Gastrocnemius medialis (tissue), 4 donors: ENCODE measurements around the gene PRRT4. TPM values are rescaled to one million over a fixed set of nuclear protein-coding genes. Genes with fewer than 3 reads are reported as not detected.

Source experiments
- ATAC-seq, 2 donors: fragments of 150-250 bp; one replicate each; pipeline ENCODE4 v1.9.1; 2016
- DNase-seq, 2 donors: peaks; one replicate each; pipeline ENCODE4 v3.0.0-alpha.2; 2019
- H3K27ac ChIP-seq, 4 donors: fragments of 200-600 bp; sonication (generic); 1 replicate in 1 of 4; 2 replicates in 3 of 4; pipeline ENCODE4 v1.5.1; 2016 to 2018; ENCODE audit warnings: mild to moderate bottlenecking in 2 of 4, moderate library complexity in 1 of 4
- H3K27me3 ChIP-seq, 3 donors: fragments of 200-600 bp; sonication (generic) in 2 of 3; 1 replicate in 1 of 3; 2 replicates in 2 of 3; pipeline versions ENCODE4 v1.5.1 to v1.6.0; 2016 to 2019; ENCODE audit warnings: mild to moderate bottlenecking in 1 of 3, moderate library complexity in 1 of 3
- H3K36me3 ChIP-seq, 2 donors: fragments of 200-600 bp; sonication (generic) in 1 of 2; one replicate each; pipeline ENCODE4 v1.5.1; 2017 to 2018
- H3K4me1 ChIP-seq, 2 donors: fragments of 200-600 bp; sonication (generic) in 1 of 2; one replicate each; pipeline ENCODE4 v1.5.1; 2016 to 2017; ENCODE audit warnings: mild to moderate bottlenecking in 2 of 2
- H3K4me3 ChIP-seq, 4 donors: fragments of 200-600 bp; sonication (generic) in 3 of 4; 1 replicate in 1 of 4; 2 replicates in 3 of 4; pipeline ENCODE4 v1.5.1; 2016 to 2019; ENCODE audit warnings: mild to moderate bottlenecking in 2 of 4
- H3K9me3 ChIP-seq, 3 donors: fragments of 200-600 bp; sonication (generic) in 2 of 3; 1 replicate in 1 of 3; 2 replicates in 2 of 3; pipeline ENCODE4 v1.5.1; 2016 to 2019
- CTCF ChIP-seq, 5 experiments: fragments of 450-650 bp in 3 of 5; fragments of 200-600 bp in 2 of 5; sonication (generic) in 2 of 5; IDR thresholded peaks in 4 of 5; conservative IDR thresholded peaks in 1 of 5; 1 replicate in 4 of 5; 2 replicates in 1 of 5; pipeline ENCODE4 v1.5.1; 2016 to 2019; ENCODE audit warnings: antibody characterized with exemption in 5 of 5, mild to moderate bottlenecking in 3 of 5, moderate library complexity in 3 of 5
- POLR2A ChIP-seq, 2 donors: fragments of 450-650 bp; IDR thresholded peaks; one replicate each; pipeline ENCODE4 v1.6.1; 2017; ENCODE audit warnings: antibody characterized with exemption in 2 of 2, mild to moderate bottlenecking in 2 of 2, moderate library complexity in 2 of 2
- in situ Hi-C, 4 donors: fragments of 200-750 bp; cut with MboI; loops; one replicate each; pipeline versions ENCODE4 v1.15.0 to v1.8.0; 2017; ENCODE audit warnings: low sequenced_read_pairs in 4 of 4
- intact Hi-C: fragments of 100-400 bp; cut with DNase I; formaldehyde crosslinking; loops from one replicate; pipeline ENCODE4 v1.15.1; 2023; ENCODE audit warnings: low total_unique reads
- total RNA-seq, 4 donors: library from RNA; depleted of rRNA; stranded (reverse); fragments of >200 nt; gene quantifications; one replicate each; pipeline versions ENCODE4 v1.1.0 to v1.2.3, GENCODE V29; 2016

The PRRT4 gene
- total RNA-seq, 4 donors from 2014 or later = 0.22 to 2.2 (median 0.64) TPM

GRCh38 chr7:128324368-128324680, 37.2 kb downstream of the PRRT4 start:
- no peak for ATAC-seq
- in situ Hi-C loops (no loop called here), intact Hi-C loops (no loop called here)
- no peak for TF ChIP-seq CTCF (IDR thresholded peaks at IDR 0.05 in 4 of 5, conservative IDR thresholded peaks at IDR 0.05 in 1 of 5)
- peaks cover 0 to 14% of the 10 kb centered on the region in 2 donors for H3K4me1 ChIP-seq
- no peaks in the 10 kb centered on the region for H3K9me3 ChIP-seq
- peaks cover 3 to 80% of the 10 kb centered on the region in 2 donors for H3K36me3 ChIP-seq
- no peak for DNase-seq
- H3K4me3 ChIP-seq = no peak overlapping the region
- no peaks in the 10 kb centered on the region for H3K27me3 ChIP-seq
- H3K27ac ChIP-seq = peak overlapping the region; percentile 7 to 64 (median 34)

- intact Hi-C loops (no loop called here), in situ Hi-C loops (no loop called here)
- peaks cover 0 to 14% of the 10 kb centered on the region in 2 donors for H3K4me1 ChIP-seq
- peak overlapping the region; percentile 7 to 64 (median 34) for H3K27ac ChIP-seq
- DNase-seq = peak in 1 of 2 donors; percentile 25
- peak in 1 of 2 donors; percentile 77 for ATAC-seq
- no peak overlapping the region for H3K4me3 ChIP-seq
- H3K36me3 ChIP-seq = peaks cover 3 to 80% of the 10 kb centered on the region in 2 donors
- TF ChIP-seq POLR2A (IDR thresholded peaks at IDR 0.05) (no peak), CTCF (IDR thresholded peaks at IDR 0.05 in 4 of 5, conservative IDR thresholded peaks at IDR 0.05 in 1 of 5) (no peak)
- H3K9me3 ChIP-seq = no peaks in the 10 kb centered on the region
- no peaks in the 10 kb centered on the region for H3K27me3 ChIP-seq
These were observed 37.8 kb downstream of the PRRT4 start for GRCh38 chr7:128323459-128324367.

GRCh38 chr7:128323040-128323439, 38.5 kb downstream of the PRRT4 start:
- peak in 1 of 2 donors; percentile 22 for ATAC-seq
- peak overlapping the region in 3 of 4 donors; percentile 24 to 64 (median 45) for H3K27ac ChIP-seq
- no peaks in the 10 kb centered on the region for H3K27me3 ChIP-seq
- TF ChIP-seq CTCF (IDR thresholded peaks at IDR 0.05 in 4 of 5, conservative IDR thresholded peaks at IDR 0.05 in 1 of 5) (no peak), POLR2A (IDR thresholded peaks at IDR 0.05) (no peak)
- in situ Hi-C loops = no loop called here
- H3K9me3 ChIP-seq = no peaks in the 10 kb centered on the region
- intact Hi-C loops = no loop called here
- H3K4me3 ChIP-seq = no peak overlapping the region
- no peak for DNase-seq
- peaks cover 0 to 14% of the 10 kb centered on the region in 2 donors for H3K4me1 ChIP-seq
- peaks cover 0 to 80% of the 10 kb centered on the region in 2 donors for H3K36me3 ChIP-seq

- no peak for TF ChIP-seq CTCF (IDR thresholded peaks at IDR 0.05 in 4 of 5, conservative IDR thresholded peaks at IDR 0.05 in 1 of 5)
- TF ChIP-seq POLR2A (IDR thresholded peaks at IDR 0.05) = no peak
- Histone ChIP-seq H3K27ac (no peak overlapping the region), H3K9me3 (no peaks in the 10 kb centered on the region), H3K4me3 (no peak overlapping the region), H3K4me1 (peaks cover 0 to 14% of the 10 kb centered on the region in 2 donors), H3K27me3 (no peaks in the 10 kb centered on the region), H3K36me3 (peaks cover 0 to 80% of the 10 kb centered on the region in 2 donors)
- in situ Hi-C loops = no loop called here
- intact Hi-C loops = no loop called here
- DNase-seq (no peak), ATAC-seq (peak in 1 of 2 donors; percentile 16)
These were observed 39.3 kb downstream of the PRRT4 start for GRCh38 chr7:128322040-128322643.
